ENCODE results near the gene ORM1. TPM values are rescaled to one million over a fixed set of nuclear protein-coding genes. Genes with fewer than 3 reads are reported as not detected.

The ORM1 gene
- total RNA-seq, 1 donor from 2014 or later, result not detected

DNA sequence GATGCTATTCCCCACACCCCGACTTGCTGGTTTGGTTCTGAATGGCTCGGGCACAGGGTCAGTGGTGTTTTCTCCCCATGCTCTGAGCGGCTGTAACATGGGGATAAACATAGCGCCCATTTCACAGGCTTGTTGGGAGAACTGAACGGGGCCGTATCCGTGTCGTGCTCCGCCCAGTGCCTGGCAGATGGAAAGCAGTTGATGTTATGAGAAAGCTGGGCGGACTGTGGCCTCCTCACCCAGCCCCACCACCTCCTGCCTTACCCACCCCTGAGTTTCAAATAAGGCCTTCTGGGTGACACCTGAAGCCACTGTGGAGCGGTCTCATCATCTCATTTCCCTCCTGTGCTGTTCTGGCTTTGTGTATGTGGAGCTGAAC lies 21.3 kb downstream of the ORM1 start:
- no peak for DNase-seq

DNA sequence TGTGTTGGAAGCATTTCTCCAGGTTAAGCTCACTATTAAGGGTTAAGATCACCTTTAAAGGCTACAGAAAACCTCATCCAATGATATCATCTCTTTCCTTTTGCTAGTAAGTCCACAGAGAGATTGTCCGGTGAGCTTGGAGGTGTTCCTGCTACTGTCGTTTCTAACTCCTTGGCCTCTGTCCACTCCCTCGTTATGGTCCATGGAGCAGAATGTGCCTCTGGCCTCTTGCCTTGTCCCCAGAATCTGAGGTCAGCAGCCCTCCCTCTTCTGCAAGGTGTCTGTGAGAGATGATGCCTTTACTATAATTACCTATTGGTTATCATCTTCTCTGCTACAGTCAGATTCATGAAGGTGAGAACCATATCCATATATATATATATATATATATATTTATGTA lies 21.8 kb downstream of the ORM1 start:
- DNase-seq, result no peak

DNA sequence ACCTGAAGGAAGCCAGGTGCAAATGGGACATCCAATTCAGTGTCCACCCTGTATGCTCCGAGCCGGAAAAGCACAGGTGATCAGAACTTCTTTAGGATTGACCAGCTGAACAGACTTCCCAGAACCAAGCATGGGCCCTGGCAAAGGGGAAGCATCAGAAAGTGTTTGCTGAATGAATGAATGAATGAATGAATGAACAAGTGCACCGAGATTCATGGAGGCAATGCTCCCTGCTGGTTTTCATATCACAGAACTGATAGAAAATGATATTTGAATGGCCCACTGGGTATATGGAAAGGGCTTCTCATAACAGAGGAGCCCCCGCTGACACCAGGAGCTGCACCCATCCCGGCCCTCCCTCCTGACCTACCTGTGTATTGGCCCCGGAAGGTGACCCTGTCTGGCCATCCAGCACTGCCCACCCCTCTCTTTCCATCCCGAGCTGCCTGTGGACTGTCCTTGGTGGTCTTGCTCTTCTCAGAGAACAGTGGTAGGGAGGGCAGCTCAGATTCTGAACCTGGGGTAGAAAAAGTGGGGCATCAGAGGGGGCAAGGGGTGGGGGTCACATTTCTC lies 22.7 kb downstream of the ORM1 start:
- no peak for DNase-seq

DNA sequence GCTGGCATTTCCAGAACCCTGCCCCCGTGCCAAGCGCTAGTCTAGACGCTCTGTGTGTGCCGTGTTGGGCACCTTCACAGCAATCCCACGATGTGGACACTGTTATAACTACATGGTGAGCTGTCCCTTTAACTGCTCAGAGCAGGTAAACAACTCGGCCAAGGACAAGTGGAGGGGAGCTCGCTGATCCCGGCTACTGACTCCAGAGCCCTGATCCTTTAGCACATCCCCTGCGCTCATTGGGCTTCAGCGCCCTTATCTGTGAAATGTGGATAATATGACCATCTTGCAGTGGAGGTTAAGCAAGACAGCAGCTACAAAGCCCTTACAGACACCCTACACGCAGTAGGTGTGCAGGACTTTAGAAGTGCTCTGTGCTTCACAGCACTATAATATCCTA lies 23.2 kb downstream of the ORM1 start:
- DNase-seq, result no peak

DNA sequence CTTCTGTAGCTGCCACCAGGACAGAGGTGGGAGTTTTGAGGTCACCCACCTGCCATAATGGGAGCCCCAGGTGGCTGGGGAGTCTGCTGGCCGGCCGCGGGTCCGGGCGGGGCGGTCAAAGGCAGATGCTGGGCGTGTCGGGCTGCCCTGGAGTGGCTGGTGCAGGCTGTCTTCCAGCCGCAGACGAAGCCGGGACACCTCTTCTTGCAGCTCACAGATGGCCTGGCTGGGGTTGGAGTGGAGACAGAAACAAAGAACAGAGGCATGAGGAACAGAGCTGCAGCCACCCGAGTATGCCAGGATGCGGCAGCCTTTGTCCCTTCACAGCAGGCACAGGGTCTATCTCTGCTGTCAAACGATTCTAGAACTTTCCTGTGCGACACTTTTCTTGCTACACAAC lies 24.8 kb downstream of the ORM1 start:
- DNase-seq, result no peak

DNA sequence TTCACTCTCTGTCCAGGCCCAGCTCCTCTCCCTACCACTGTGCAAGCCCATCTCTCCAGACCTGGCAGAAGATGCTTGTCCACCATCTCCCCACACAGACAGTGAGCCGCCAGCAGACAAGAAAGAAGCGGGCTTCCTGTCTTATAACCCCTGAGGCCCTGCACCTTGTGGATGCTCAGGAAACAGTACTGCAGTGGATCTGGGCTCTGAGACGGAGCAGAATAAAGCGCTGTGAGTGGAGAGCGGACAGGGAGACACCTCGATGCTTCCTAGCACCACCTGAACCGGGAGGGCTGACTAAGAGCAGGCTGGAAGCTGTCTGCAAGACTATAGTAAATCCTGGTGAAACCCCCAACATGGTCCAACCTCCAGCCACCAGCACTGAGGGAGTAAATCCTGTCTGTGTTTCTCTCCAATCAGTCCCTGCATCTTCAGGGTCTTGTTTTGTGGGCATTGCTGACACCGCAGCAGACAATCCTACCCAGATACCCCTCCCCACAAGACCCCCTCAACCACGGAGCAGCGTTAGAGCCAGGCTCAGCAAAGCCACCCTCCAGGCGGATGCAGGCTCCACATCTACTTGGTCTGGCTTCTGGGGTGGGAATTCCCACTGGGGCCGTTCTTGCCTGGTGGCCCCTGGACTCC lies 25.5 kb downstream of the ORM1 start:
- DNase-seq, result no peak

DNA sequence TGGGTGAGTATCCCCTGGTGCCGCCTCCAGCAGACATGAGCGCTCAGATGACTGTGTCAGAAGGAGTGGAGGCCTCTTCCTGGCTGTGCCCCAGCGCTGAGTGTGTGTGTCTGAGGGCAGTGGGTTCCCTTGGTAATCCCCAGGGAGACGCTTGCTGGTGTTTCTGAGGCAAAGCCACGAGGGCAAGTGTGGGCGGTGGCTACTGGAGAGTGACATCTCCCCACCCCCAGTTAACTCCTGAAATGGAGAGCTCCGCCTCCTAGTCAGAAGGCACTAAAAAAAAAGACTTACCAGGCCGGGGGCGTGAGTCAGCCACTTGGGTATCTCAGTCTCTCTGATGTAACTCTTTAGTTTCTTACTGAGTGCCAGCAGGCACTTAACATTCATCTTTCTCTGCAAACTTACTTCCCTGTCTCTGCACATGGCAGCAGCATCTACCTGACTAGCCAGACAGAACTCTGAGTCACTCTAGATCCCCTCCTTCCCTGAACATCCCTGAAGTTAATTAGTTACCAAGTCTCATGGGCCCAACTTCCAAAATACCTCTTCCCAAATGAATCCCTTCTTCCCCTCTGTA lies 26.1 kb downstream of the ORM1 start:
- no peak for DNase-seq

DNA sequence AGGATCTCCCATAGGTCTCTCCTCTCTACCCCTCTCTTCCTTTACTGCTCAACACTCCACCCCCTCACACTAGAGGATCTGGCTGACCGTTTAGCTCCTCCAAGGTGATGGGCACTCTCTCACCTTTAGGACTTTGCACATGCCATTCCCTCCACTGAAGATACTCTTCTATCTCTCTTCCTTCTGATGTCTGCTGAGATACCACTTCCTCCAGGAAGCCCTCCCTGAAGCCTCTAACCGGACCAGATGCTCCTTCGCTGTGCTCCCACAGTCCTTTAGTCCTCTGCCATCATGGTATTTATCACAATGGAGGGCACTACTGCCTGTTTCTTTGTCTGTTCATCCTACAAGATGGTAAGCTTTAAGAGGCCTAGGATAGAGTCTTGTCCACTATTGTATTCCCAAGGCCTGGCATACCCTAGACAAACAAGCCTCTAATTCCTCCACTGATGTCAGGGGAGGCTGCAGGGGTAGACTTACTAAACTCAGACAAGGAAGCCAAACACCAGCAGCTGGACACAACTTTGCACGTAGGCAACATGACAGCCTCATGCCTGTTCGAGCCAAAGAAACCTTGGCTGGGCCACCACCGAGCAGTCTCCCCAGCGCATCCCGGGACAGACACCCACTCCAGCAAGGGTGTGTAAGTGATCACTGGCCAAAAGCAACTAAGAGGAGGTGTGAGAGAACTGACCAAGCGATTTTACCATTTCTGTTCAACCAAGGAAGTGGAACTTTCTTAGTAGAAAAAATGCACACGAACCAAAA lies 27.0 kb downstream of the ORM1 start:
- no peak for DNase-seq

DNA sequence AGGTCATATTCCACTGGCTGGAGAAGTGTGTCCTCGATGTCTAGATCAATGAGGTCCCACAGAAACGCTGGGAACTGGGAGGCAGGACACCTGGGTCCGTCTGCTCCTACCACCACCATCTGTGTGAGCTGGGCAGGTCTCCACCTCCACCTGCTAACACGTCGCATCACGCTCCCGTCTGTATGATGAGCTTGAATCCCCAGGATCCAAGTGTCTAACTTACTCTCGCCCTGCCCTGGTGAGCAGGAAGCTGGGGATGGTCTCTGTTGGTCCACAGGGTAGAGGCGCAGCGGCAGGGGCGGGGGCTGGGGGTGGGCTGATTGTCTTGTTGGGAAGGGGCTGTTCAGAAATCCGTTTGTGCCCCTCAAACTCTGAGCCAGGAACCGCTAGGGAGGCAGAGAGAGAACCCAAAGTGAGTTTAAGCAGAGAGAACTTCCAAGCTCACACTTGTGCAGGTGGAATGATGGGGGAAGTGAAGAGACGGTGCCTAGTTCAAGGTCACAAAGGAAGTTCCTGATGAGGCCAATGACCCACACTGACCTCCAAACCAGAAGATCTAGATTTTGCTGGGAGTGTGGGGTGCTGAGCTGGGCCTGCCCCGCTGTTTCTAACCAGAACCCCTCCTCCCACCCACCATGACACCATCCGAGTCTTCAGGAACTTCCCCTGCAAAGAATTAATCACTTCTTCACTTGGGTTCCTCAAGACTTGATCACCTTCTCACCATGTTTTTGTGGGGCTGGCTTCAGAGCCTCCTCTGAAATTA lies 27.9 kb downstream of the ORM1 start:
- no peak for DNase-seq

DNA sequence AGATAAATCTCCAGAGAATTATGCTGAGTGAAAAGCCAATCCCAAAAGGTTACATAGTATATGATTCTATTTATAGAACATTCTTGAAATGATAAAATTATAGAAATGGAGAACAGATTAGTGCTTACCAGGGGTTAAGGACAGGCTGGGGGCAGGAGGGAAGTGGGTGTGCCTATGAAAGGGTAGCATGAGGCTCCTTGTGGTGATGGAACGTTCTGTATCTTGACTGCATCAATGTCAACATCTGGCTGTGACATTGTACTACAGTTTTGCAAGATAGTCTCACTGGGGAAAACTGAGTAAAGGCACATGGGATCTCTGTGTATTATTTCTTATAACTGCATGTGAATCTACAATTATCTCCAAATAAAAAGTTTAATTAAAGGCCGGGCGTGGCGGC lies 29.0 kb downstream of the ORM1 start:
- DNase-seq, result no peak

DNA sequence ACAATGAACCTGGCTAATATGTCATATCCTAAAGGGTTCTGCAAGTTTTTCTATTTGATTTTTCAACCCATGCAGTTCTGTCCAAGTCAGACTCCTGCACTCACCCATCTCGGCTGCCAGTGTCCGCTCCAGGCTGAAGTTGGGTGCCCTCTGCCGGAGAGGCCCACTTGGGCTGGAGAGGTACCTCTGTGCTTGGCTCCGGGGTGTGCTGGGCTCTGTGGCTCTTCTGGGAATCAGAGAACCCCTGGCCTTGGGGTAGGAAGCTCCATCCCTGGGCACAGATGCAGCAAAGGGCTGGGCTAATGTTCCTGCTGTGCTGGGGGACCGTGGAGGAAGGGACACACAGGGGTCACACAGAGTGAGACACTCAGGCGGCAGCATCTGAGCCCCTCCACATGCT lies 32.9 kb downstream of the ORM1 start:
- no peak for DNase-seq

DNA sequence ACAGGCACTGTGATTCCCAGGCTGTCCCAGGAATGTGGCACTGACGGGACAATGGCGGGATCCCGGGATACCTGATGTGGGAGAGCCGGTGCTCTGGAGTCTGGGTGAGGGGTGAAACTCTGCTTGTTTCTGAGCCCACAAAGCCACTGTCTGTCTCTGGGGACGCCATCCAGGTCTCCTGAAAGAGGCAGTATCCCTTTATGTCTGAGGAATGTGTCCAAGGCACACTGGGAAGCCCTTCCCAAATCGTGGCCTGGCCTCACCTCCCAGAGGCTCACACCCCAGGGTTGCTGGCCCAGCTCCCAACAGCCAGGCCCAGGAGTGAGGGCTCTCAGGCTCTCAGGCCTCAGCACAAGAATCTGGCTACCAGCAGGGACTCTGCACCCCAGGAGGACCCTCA lies 33.9 kb downstream of the ORM1 start:
- no peak for DNase-seq

DNA sequence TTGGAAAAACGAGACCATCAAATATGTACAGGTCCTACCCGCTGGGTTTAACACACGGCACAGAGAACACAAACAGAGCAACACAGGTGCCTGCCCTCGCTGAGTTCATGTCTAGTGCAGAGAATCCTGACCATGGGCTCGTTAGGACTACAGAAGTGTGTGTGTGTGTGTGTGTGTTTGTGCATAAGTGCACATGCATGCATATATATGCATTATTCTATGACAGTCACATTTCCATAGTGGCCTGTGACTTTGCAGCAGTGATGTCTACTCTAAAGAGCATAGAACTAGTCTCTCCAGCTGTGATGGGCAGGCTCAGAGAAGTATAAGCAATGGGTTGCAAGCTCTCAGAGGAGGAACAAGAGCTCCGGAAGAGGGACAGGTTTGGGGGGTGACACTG lies 34.5 kb downstream of the ORM1 start:
- no peak for DNase-seq

DNA sequence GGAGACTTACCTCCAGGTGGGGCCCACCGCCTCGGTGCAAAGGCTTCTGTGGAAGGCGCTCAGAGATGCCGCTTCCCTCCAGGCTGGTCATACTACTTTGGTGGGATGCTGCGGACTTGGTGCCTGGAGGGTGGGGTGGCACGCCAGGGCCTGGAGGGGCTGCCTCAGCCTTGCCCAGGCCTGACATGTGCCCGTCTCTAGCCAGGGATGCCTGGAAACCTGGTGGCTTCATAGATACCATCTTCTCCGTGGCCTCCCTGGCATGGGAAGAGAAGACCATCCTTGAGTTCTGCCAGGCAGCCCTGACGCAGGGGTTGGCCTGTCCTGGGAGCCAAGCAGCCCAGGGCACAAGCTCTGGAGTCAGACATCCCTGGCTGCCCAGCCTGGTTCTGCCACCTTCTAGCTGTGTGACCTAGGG lies 35.0 kb downstream of the ORM1 start:
- DNase-seq, result no peak

DNA sequence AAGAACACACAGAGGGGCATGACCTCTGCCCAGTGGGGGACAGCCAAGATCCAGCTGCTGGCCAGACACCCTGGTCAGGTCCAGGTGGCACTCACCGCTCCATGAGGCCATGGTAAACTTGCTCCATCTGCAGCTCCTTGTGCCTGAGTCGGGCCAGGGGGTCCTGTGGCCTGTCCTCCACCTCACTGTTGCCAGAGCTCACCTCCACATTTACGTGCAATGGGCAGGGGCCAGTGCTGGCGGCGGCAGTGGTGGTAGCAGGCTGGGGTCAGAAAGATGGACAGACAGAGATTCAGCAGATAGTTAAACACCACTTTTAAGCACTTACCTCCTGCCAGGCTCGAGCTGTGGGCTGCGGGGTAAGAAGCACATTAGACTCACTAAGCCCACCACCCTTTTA lies 36.9 kb downstream of the ORM1 start:
- no peak for DNase-seq

DNA sequence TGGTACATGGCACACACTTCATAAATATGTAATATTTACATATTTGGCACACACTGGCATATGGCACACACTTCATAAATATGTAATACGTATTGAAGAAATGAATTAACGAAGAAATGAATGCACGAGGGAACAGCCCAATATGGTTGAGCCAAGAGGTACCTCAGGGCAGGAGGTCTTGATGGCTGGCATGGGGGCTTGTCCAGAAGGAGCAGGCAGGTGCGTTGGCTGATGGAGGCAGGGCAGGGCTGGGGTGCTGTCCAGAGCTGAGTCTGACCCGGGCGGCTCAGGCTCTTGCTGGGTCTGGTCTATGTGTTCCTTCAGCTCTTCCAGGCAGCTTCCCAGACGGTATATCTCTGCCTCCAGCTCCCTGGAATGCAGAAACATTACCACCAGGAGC lies 38.6 kb downstream of the ORM1 start:
- no peak for DNase-seq

DNA sequence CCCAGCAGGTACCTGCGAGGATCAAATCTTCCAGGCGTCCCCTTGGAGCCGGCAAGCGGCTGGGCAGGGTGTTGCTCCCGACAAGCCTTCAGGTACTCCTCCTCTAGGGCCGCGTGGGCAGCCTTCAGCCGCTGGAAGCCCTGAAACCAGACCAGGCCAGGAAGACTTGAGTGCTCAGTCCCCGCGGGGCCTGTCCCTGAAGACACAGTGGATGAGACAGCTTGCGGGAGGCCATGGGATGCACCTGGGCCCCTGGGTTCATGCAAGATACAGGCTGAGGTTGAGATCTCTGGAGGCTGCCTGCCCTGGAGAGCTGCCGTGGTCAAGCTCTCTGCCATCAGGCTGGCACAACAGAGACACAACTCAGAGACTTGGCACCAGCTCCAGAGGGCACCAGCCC lies 39.5 kb downstream of the ORM1 start:
- DNase-seq, result no peak

DNA sequence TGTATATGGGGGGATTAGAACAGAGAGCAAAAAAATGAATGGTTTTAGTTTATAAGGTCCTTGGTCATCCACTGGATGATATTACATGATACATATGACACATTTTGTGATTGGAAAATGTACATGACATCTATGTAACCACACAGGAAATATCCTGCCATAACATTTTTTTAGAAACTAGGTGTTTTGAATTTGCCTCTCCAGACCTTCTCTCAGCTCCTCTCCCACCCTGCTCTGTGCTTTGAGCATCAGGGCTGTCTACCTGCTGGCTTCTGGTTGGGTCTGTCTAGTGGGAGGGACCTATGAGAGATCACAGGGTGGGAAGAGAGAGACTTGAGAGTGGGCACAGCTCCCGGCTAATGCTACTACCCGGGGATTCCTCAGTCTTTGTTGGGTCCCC lies 40.5 kb downstream of the ORM1 start:
- no peak for DNase-seq

DNA sequence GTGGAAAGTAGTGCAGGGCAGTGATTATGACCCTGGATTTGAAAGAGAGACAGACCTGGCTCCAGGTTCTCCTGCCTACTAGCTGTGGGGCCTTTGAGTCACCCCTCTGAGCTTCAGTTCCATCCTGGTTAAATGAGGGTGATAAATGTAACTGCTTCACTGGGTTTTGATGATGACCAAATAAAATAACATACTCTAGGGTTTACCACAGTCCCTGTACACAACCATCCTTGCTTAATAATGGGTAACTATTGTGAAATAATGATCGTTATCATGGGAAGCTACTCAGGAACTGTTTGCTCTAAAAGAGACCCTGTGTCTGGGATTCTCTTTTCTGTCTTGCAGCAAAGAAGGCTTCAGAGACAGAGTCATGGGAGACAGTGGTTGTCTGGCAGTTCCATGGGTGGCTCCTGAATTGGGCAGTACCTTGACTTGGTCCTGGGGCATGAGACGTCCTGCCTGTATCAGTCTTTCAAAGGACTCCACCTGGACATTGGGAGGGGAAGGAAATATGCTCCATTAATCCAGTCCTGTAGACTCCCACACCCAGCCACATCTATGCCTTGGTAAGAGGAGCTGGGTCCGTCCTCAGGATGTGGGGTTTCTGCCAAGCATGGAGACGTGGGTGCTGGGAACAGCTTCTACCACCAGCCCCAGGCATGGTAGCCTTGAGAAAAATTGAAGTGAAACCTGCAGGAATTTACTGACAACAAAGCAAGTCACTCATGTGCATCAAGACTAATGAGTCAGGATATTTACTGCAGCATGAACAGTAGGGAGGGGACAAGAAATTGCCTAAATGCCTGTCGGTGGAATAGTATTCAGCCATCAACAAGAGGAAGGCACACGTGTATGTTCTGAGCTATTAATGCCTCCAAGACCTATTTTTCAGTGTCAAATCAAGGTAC lies 41.5 kb downstream of the ORM1 start:
- DNase-seq, result no peak

DNA sequence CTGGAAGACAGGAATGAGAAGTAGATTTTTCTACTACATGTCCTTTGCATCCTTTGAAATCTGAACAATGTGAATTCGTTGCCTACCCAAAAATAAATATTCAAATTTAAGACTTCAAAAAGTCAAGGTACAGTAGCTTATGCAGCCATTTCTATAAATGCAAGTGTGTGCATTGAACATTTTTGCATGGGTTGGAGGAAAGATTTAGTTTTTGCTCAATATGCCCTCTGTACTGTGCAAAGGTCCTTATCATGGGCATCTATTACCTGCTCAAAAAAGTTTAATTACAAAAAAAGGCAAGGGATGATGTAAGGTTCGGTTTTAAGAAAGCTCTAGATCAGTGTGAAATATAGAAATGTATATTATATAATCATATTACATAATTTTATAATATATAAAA lies 42.3 kb downstream of the ORM1 start:
- no peak for DNase-seq

DNA sequence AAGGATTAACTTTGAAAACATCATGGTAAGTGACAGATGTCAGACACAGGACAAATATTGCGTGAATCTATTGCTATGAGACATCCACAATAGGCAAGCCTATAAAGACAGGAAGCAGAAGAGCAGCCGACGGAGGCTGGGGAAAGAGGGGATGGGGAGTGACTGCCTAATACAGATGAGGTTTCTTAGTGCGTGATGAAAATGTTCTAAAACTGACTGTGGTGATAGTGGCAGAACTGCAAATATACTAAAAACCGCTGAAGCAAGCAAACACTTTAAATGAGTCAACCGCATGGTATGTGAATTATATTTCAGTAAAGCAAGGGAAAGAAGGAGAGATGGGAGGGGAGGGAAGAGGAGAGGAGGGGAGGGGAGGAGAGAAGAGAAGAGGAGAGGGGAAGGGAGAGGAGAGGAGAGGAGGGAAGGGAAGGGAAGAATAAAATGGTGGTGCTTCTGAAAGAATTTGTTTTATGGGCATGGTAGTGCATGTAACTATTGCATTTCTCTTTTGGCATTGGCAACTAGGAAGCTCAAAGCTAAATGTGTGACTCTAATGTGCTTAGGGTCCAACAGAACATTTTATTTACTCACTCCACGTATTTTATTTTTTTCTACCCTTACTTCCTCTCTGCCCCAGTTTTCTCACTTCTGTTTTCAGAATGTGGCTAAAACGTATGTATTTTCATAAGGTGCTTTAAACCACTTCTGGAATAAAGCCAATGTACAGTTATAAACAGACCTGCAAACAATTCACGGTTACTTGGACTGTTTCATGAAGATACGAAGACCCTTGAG lies 43.6 kb downstream of the ORM1 start:
- no peak for DNase-seq
